GM19238 (cell line): ENCODE data around the gene GJD2.

ENCODE experiments used
- DNase-seq: peaks from one replicate; pipeline ENCODE4 v3.0.0; 2011; ENCODE audit warnings: low spot score; ENCODE audit not compliant: insufficient read length

Gene GJD2

GRCh38 chr15:34773917-34774316 is 19.1 kb upstream of the GJD2 start:
- no peak for DNase-seq

- DNase-seq = no peak
Observed at GRCh38 chr15:34773013-34773412, 18.2 kb upstream of the GJD2 start.

DNA sequence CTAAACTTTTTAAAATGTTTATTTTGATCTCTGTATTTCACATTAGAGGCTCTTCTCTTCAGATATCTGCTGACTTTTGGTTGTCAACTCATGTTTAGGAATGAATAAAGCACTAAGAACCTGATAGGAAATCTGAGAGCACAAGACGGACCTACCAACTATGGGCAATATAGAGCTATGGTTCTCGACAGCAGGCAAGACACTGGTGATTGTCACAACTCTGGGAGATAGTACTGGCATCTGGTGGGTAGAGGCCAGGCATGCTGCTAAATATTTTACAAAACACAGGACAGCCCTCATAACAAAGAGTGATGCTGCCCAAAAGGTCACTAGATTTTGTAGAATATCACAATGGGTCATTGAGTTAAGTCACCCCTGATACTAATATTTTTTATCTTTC is 17.5 kb upstream of the GJD2 start:
- DNase-seq = no peak

DNA sequence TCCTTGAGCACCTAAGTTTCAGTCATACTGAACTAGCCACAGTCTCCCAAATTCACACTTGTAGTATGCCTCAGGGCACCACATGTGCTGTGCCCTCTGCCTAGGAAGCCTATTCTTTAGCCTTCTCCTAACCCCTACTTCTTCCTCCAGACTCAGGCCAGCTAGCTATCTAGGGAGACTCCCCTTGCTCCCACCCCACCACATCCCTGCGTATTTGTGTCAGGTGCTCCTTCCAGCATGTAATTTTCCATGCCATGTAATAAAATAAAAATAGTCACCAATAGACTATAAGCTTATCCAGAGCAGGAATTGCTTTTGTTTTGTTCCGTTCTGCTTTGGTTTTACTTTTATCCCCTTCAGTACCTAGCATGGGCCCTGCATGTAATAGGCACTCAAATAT is 14.9 kb upstream of the GJD2 start:
- DNase-seq = no peak

DNA sequence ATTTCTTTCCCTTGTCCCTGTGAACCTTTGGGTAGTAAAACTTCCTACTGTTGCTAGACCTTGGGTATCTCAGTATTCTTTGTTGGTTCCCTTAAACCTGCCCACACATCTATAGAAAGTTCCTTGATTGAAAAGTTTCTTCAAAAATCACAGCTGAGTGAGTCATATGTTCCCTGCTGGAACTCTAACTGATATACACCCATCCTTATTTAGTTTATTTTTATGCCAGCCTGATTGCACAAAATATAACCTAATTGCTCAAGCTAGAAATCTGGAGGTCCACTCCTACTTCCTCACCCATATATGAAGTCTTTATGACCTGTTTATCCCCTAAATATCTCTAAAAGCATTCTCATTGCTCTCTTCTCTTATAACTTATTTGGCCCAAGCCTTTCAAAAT is 13.7 kb upstream of the GJD2 start:
- DNase-seq = no peak

- DNase-seq = no peak
Observed at GRCh38 chr15:34765741-34766140, 10.9 kb upstream of the GJD2 start.

DNA sequence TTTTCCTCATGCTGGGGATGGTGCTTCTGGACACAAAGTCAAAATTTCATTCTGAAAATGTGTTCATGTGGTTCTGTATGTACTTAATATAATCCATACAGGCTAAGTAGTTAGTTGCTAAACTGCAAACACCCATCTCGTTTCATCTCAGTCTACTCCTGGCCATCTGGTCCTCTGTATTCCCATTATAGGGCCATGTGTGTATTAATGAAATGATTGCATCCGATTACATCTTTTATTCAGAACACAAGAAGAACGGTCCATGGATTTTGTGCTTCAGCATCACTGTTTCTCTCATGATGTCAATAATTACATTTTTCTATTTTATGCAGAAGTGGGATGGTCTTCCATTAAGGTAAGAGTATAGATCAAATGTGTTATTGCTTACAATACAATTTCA is 6.1 kb upstream of the GJD2 start:
- DNase-seq = no peak

DNA sequence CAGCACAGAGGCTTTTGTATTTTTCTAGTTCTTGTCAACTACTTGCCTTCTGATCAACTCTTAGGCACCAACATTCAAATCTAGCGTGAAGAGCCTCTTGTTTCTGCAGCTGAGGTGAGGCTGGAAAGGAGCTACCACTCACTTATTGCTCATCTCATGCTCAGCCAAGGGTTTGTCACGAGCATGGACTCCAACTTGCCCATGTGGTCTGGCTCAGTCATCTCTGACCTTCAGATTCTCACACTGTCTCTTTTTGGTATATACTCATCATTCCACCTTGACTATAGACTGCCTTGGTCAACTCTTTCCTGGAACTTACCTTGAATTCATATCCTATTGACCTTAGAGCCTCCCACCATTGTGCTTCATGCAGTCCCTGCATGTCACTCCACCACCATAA is 5.2 kb upstream of the GJD2 start:
- no peak for DNase-seq

GRCh38 chr15:34759347-34759746 is 4.5 kb upstream of the GJD2 start:
- DNase-seq = no peak

- DNase-seq = no peak
Observed at GRCh38 chr15:34757262-34757661, 2.5 kb upstream of the GJD2 start.

DNA sequence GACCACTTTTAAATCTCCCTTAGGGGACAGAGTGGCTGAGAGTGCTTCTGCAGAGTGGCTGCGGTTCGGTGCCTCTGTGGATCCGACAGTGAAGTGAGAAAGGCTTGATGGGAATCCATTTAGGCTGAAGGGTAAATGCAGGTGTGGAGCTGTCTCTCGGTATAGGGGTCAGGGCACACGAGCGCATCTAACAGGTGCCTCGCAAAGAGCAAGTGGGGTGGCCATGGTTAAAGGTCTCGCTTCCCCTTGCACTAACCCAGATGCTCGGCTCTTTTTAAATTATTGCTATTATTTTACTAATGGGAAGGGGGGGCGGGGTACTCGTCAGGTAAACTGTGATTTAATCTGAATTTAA is 598 bp upstream of the GJD2 start:
- DNase-seq = no peak

- no peak for DNase-seq
Observed at GRCh38 chr15:34754171-34754601, 612 bp downstream of the GJD2 start.

DNA sequence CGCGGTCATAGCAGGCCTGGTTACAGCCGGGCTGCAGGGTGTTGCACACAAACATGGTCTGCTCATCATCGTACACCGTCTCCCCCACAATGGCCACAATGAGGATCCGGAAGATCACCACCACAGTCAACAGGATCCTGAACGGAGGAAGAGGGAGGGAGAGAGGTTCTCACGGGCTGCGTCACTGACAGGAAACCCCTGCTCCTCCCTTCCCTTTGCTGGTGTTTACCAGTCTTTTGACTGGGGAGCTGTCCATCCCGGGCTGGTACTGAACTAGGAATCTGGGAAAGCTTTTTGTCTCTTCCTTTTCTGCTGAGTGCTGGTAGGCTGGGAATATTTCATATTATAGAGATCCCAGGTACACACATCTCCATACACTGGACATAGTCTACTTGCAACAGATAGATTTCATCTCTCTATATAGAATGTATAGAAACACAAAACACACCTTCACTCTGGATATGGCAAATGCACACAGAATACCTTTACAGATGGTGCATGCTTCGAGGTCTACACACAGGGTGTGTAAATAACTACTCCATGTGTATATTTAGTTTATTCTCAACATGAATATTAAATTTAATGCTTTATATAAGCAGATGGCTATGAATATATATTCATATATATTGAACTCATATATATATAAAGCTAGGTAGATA is 1.4 kb downstream of the GJD2 start:
- DNase-seq = no peak

DNA sequence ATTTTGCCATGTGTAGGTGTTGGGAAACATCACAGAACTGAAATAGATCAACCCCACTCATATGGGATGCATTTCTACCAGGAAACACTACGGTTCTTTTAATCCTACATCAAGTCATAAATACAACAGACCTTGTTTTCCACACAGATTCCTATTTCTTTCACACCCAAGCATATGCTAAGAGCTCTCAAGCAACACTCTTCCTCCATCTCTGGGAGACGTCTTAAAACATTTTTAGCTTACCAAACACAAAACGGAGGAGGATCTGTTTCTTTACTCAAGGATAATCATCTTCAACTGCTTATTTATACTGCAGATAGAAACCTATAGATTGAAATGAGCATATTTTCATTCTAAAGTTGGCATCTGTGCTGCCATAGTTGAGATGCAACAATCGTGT is 5.1 kb downstream of the GJD2 start:
- no peak for DNase-seq

DNA sequence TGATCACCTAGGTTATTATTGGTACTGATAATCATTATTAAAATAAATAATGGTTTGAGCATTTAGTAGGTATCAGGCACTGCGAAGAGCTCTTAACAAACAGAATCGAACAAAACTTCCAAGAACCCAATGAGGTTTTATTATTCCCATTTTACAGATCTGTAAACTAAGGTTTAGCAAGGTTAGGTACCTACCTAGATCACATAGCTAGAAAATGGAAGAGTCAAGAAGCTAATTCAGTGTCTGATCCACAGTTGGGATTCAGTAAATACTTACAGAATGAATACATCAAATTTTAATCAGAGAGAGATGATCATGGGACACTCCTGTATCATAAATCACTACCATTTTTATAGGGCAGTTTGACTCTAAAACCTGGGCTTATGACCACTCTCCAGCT is 15.5 kb downstream of the GJD2 start:
- no peak for DNase-seq

DNA sequence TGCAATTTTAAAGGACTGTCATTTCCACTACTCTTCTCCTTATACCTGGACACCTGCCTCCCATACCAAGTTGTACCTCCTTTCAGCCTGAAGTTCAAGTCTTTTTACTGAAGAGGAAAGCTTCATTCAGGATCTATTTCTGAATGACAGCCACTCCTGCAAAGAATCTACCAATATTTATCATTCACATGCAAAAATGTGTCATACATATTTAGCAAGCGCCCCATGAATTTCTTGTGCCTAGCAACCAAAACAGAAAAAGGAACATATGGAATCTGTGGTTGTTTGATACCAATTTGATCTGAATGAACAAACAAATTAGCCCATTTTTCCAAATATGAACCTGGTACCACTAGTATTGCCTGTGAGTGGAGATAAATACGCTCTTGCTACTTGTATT is 16.8 kb downstream of the GJD2 start:
- no peak for DNase-seq

DNA sequence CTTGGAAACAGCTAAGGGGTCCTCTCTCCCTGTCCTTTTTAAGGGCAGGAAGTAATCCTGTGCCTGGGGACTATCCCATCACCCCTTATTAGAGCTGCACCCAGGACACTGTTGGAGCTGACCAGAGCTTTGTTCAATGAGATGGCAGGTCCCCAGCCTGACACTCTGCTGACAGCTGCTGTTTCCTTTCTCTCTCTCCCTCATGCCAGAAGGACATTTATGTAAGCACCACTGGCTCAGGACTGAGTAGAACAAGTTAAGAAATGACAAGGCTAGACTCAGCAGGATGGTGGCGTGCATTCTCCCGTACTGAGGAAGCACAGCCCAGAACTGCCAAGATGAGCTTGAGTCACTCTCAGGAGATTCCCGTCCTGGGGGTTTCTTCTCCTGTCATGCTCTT is 17.3 kb downstream of the GJD2 start:
- DNase-seq = no peak

GRCh38 chr15:34734303-34734702 is 20.5 kb downstream of the GJD2 start:
- DNase-seq = no peak

DNA sequence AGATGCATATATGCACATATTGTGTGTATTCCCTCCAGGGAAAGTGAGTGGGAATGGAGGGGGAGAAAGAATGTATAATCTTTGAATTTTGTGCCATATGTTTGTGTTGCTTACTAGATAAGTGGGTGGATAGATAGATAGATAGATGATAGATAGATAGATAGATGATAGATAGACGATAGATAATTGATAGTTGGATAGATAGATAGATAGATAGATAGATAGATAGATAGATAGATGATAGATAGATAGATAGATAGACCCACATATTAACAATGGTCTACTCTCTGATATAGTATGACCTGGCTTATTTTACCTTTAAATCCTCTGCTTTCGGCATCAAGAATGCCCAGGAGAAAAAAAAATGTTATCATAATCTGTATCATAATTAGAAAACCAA is 21.2 kb downstream of the GJD2 start:
- DNase-seq = no peak

- DNase-seq = no peak
Observed at GRCh38 chr15:34732430-34732829, 22.4 kb downstream of the GJD2 start.

GRCh38 chr15:34730701-34731100 is 24.1 kb downstream of the GJD2 start:
- DNase-seq = no peak

- DNase-seq = no peak
Observed at GRCh38 chr15:34729886-34730285, 24.9 kb downstream of the GJD2 start.

DNA sequence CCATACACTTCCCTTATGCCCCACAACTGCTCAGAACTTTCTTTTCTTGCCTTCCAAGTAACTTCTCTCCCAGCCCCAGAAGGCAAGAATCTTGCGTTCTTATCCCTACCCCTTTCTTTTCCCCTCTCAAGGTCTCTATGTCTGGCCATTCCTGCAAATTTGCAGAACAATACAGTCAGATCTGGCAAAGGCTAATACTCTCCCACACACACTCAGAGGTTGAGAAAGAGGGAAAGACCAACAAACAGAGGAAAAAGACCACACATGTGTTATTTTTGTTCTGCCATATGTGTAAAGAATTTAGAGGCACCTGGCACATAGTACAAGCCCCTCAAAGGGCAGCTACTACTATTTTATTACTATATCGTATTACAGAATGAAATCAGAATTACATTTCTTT is 25.7 kb downstream of the GJD2 start:
- no peak for DNase-seq
